BLaER1 treated with 17β-estradiol and CSF1 and Interleukin-3, amounts not matched to agents 10 nM and 100 nM (cell line): ENCODE results near the gene C16orf89.
A peak's percentile ranks its signal among the peaks of the same experiment; 100 is the strongest.

Source experiments
- H3K27ac ChIP-seq, 11 experiments: shearing (Covaris generic); formaldehyde crosslinking; 2 replicates each; pipeline ENCODE4 v1.8.1; 2022
- H3K27me3 ChIP-seq, 11 experiments: shearing (Covaris generic); formaldehyde crosslinking; 2 replicates each; pipeline ENCODE4 v1.8.1; 2022
- H3K36me3 ChIP-seq, 11 experiments: shearing (Covaris generic); formaldehyde crosslinking; 2 replicates each; pipeline ENCODE4 v1.8.1; 2022
- H3K4me1 ChIP-seq, 10 experiments: shearing (Covaris generic); formaldehyde crosslinking; 2 replicates each; pipeline ENCODE4 v1.8.1; 2022
- H3K4me2 ChIP-seq, 11 experiments: shearing (Covaris generic); formaldehyde crosslinking; 2 replicates each; pipeline ENCODE4 v1.8.1; 2022
- H3K4me3 ChIP-seq, 10 experiments: shearing (Covaris generic); formaldehyde crosslinking; 2 replicates each; pipeline ENCODE4 v1.8.1; 2022
- H3K9ac ChIP-seq, 11 experiments: shearing (Covaris generic); formaldehyde crosslinking; 2 replicates each; pipeline ENCODE4 v1.8.1; 2022
- H3K9me3 ChIP-seq, 11 experiments: shearing (Covaris generic); formaldehyde crosslinking; replicated peaks in 1 of 11; 2 replicates each; pipeline ENCODE4 v1.8.1; 2022
- H4K20me1 ChIP-seq, 11 experiments: shearing (Covaris generic); formaldehyde crosslinking; 2 replicates each; pipeline ENCODE4 v1.8.1; 2022
- Cebpa-rat ChIP-seq, 11 experiments: shearing (Covaris generic); IDR thresholded peaks; 2 replicates each; pipeline ENCODE4 v1.8.1; 2022

The C16orf89 gene

DNA sequence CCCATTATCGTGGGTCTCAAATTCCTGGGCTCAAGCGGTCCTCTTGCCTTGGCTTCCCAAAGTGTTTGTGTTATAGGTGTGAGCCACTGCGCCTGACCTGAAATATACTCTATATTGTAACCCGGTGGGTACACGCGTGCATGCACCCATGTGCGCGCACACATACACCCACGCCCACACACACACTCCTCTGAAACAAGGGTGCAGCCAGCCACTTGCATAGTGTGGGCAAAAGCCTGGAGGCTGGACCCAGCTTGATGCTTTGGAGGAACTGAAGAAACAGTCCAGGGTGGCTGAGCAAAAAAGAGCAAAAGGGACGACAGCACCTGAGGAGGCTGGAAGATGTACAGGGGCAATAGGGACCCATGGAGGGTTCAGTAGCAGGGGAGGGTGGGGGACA is 61.9 kb downstream of the C16orf89 start:
- Histone ChIP-seq H3K4me3 (no peak overlapping the region), H3K9ac (no peak overlapping the region), H3K36me3 (no peaks in the 10 kb centered on the region), H3K4me2 (no peak overlapping the region), H3K27ac (no peak overlapping the region), H3K4me1 (peaks cover 14 to 22% (median 16%) of the 10 kb centered on the region in 10 experiments; a peak in 17 of 20 replicates), H4K20me1 (0 out of 22 replicates have a peak, but pooled peaks cover 0 to 6% (median 0%) of the 10 kb centered on the region in 11 experiments), H3K27me3 (no peaks in the 10 kb centered on the region), H3K9me3 (no peaks in the 10 kb centered on the region)
- no peak for TF ChIP-seq Cebpa-rat (IDR thresholded peaks at IDR 0.05)

DNA sequence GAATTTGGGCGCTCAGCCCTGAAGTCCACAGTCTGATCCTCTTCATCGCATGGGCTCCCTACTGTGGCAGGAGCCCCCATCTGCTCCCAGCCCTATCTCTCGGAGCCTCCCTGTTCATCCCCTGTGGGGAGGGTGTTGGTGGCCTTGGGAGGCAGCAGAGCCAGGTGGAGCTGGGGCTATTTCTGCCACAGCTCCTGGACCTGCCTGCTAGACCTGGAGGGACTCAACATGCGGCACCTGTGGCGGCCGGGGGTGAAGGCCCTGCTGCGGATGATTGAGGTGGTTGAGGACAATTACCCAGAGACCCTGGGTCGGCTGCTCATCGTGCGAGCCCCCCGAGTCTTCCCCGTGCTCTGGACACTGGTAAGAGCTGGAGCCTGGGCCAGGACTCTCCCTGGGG is 62.5 kb downstream of the C16orf89 start:
- H3K9ac ChIP-seq: no peak overlapping the region
- 0 out of 22 replicates have a peak, but pooled peaks cover 0 to 6% (median 0%) of the 10 kb centered on the region in 11 experiments for H4K20me1 ChIP-seq
- H3K4me3 ChIP-seq: no peak overlapping the region
- H3K4me1 ChIP-seq: peaks cover 14 to 22% (median 16%) of the 10 kb centered on the region in 10 experiments; a peak in 17 of 20 replicates
- H3K27me3 ChIP-seq: no peaks in the 10 kb centered on the region
- H3K4me2 ChIP-seq: no peak overlapping the region
- no peak for TF ChIP-seq Cebpa-rat (IDR thresholded peaks at IDR 0.05)
- no peak overlapping the region for H3K27ac ChIP-seq
- no peaks in the 10 kb centered on the region for H3K36me3 ChIP-seq
- no peaks in the 10 kb centered on the region for H3K9me3 ChIP-seq

DNA sequence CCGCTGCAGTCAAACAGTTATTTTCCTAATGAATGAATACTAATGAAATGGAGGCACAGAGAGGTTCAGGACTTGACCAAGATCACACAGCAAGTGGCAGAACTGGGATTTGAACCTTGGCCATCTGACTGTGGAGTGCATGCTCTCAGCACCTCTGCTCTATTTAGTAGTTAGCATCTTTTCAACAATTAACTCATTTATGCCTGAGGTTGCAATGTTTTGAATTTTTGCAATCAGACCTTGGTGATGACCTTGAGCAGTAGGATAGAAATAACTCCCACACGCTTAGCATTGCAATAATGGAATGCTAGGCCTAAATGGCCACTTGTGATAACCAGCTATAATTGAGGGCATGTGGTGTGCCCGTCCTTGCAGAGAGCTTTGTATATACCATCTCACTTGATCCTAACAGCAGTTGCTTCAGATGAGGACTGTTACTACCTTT is 63.0 kb downstream of the C16orf89 start:
- Histone ChIP-seq H3K4me1 (peaks cover 14 to 22% (median 16%) of the 10 kb centered on the region in 10 experiments; a peak in 17 of 20 replicates), H3K27ac (no peak overlapping the region), H3K9ac (no peak overlapping the region), H3K4me3 (no peak overlapping the region), H3K27me3 (no peaks in the 10 kb centered on the region), H4K20me1 (0 out of 22 replicates have a peak, but pooled peaks cover 0 to 6% (median 0%) of the 10 kb centered on the region in 11 experiments), H3K4me2 (no peak overlapping the region), H3K36me3 (no peaks in the 10 kb centered on the region), H3K9me3 (no peaks in the 10 kb centered on the region)
- no peak for TF ChIP-seq Cebpa-rat (IDR thresholded peaks at IDR 0.05)

DNA sequence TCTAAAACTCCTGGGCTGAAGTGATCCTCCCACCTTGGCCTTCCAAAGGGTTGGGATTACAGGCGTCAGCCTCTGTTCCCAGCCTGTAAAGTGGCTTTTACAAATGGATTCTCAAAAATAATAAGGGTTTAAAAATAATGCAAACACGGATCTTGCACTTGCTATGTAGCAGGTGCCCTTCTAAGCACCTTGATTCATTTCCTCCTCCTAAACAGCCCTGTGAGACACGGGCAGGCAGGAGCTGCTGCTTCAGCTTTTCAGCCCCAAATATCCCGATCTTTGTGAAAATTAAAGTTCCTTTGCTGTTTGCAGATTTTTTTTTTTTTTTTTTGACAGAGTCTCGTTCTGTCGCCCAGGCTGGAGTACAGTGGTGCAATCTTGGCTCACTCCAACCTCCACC is 63.8 kb downstream of the C16orf89 start:
- no peaks in the 10 kb centered on the region for H3K27me3 ChIP-seq
- H3K4me1 ChIP-seq: peaks cover 14 to 22% (median 16%) of the 10 kb centered on the region in 10 experiments; a peak in 17 of 20 replicates
- H3K36me3 ChIP-seq: no peaks in the 10 kb centered on the region
- peak overlapping the region in 10 of 11 experiments; percentile 27 to 72 (median 49); a peak in 14 of 22 replicates for H3K4me2 ChIP-seq
- no peaks in the 10 kb centered on the region for H3K9me3 ChIP-seq
- no peak overlapping the region for H3K4me3 ChIP-seq
- H3K9ac ChIP-seq: no peak overlapping the region
- 0 out of 22 replicates have a peak, but pooled peaks cover 0 to 3% (median 0%) of the 10 kb centered on the region in 11 experiments for H4K20me1 ChIP-seq
- no peak for TF ChIP-seq Cebpa-rat (IDR thresholded peaks at IDR 0.05)
- H3K27ac ChIP-seq: no peak overlapping the region

DNA sequence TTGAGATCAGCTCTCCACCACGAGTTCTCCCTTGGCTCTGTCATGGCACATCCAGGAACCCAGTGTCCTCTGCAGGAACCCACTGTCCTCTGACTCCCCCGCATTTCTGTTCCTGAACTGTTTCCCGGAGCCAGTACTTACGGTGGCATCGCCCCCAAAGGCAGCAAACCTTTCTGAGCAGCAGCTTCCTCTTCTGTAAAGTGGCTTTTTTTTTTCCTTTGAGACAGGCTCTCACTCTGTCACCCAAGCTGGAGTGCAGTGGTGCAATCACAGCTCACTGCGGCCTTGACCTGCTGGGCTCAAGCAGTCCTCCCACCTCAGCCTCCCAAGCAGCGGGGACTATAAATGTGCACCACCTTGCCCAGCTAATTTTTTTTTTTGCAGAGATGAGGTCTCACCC is 64.2 kb downstream of the C16orf89 start:
- H3K4me1 ChIP-seq: peaks cover 14 to 22% (median 16%) of the 10 kb centered on the region in 10 experiments; a peak in 17 of 20 replicates

DNA sequence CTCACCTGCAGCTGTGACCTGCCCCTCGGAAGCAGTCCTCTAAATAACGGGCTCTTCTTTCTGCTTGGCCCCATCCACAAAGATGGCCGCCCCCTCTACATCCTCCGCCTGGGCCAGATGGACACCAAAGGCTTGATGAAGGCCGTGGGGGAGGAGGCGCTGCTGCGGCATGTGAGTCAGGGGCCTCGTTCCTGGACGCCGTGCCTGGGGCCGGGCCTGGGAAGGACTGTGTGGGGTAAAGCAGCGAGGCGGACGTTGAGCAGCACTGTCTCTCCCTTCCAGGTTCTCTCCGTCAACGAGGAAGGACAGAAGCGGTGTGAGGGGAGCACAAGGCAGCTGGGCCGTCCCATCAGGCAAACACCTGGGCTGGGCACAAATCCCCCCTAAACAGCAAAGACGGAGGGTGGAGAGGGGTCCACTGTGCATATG is 65.2 kb downstream of the C16orf89 start:
- no peaks in the 10 kb centered on the region for H3K27me3 ChIP-seq

More for the DNA sequence above, 64.2 kb downstream of the C16orf89 start:
- Histone ChIP-seq H3K27ac (0 out of 22 replicates have a peak overlapping the region, but pooled peaks of 1 of the 11 experiments have one; percentile 32), H3K4me2 (peak overlapping the region; percentile 27 to 72 (median 49)), H3K9ac (peak overlapping the region in 1 of 11 experiments; percentile 18; a peak in 2 of 22 replicates), H3K27me3 (no peaks in the 10 kb centered on the region), H3K36me3 (no peaks in the 10 kb centered on the region), H4K20me1 (no peaks in the 10 kb centered on the region), H3K9me3 (no peaks in the 10 kb centered on the region), H3K4me3 (no peak overlapping the region; a peak in 1 of 20 replicates)
- TF ChIP-seq Cebpa-rat (IDR thresholded peaks at IDR 0.05): no peak

DNA sequence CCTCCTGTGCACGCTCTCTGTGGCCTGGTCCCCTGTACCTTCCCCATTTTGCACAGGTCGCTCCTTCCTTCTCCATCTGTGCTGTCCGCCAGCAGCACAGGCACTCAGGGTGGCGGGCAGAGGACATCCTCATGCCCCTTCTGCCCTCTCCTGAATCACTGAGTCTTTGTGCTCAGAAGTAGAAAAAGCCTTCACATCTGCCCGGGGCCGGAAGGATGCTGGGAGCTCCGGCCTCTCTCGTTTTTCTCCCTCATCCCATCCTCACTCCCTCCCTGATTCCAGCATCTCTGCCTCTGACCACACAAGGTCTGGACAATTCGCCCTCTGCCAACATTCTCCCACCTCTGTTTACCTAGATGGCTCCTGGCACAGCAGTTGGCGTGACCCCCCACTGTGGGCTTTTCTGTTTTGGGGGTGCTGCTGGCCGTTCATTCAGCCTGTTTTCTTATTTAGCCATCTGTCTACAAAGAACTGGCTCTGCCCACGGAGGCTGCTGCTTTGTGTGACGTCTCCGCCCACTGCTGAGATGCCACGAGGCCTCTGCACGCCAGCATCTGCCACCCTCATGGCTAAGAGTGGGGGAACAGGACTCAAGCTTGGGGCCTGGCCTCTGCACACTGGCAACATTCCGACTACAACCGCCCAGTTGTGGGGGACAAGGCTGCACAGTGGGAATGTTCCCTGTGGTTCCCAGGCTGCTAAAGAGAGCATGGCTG is 70.9 kb downstream of the C16orf89 start:
- no peaks in the 10 kb centered on the region for H3K36me3 ChIP-seq
- no peak overlapping the region for H3K4me3 ChIP-seq
- no peak overlapping the region for H3K27ac ChIP-seq
- H4K20me1 ChIP-seq: no peaks in the 10 kb centered on the region
- H3K9ac ChIP-seq: no peak overlapping the region
- no peaks in the 10 kb centered on the region for H3K27me3 ChIP-seq
- no peak overlapping the region for H3K4me2 ChIP-seq
- no peaks in the 10 kb centered on the region for H3K9me3 ChIP-seq
- TF ChIP-seq Cebpa-rat (IDR thresholded peaks at IDR 0.05): no peak
- no peaks in the 10 kb centered on the region for H3K4me1 ChIP-seq

More for the DNA sequence above, 65.2 kb downstream of the C16orf89 start:
- H3K27ac ChIP-seq: no peak overlapping the region
- no peaks in the 10 kb centered on the region for H4K20me1 ChIP-seq
- TF ChIP-seq Cebpa-rat (IDR thresholded peaks at IDR 0.05): no peak
- peaks cover 14 to 22% (median 16%) of the 10 kb centered on the region in 10 experiments; a peak in 17 of 20 replicates for H3K4me1 ChIP-seq
- H3K36me3 ChIP-seq: no peaks in the 10 kb centered on the region
- H3K4me2 ChIP-seq: peak overlapping the region; percentile 24 to 72 (median 49); a peak in 15 of 22 replicates
- H3K9ac ChIP-seq: no peak overlapping the region
- no peak overlapping the region for H3K4me3 ChIP-seq
- no peaks in the 10 kb centered on the region for H3K9me3 ChIP-seq
